Esophagus (tissue), 2 donors: Measurements from ENCODE around the gene WTAP. TPM values are rescaled to one million over a fixed set of nuclear protein-coding genes. Genes with fewer than 3 reads are reported as not detected.
"Not testable (repeated sequence)": the region's sequence is repeated elsewhere in the genome, so short reads cannot be mapped to it uniquely, and the experiment has no call there.

Source experiments
- H3K27ac ChIP-seq, 2 donors: one replicate each; pipeline ENCODE4 v1.5.1; 2013; ENCODE audit warnings: low read depth in 2 of 2, mild to moderate bottlenecking in 2 of 2, inconsistent platforms in 1 of 2, low read length in 1 of 2, moderate library complexity in 1 of 2
- H3K27me3 ChIP-seq, 2 donors: one replicate each; pipeline ENCODE4 v1.6.1; 2013; ENCODE audit warnings: low read length in 2 of 2, control low read depth in 1 of 2, mild to moderate bottlenecking in 1 of 2; ENCODE audit not compliant: insufficient read depth in 2 of 2, control insufficient read depth in 1 of 2
- H3K36me3 ChIP-seq, 2 donors: one replicate each; pipeline ENCODE4 v1.6.1; 2013; ENCODE audit warnings: low read length in 1 of 2; ENCODE audit not compliant: control insufficient read depth in 2 of 2, insufficient read depth in 2 of 2
- H3K4me1 ChIP-seq, 2 donors: one replicate each; pipeline ENCODE4 v1.6.1; 2013; ENCODE audit warnings: low read length in 1 of 2; ENCODE audit not compliant: control insufficient read depth in 2 of 2, insufficient read depth in 2 of 2
- H3K4me3 ChIP-seq, 2 donors: one replicate each; pipeline ENCODE4 v1.5.1; 2013; ENCODE audit warnings: low read length in 2 of 2, mild to moderate bottlenecking in 2 of 2, low read depth in 1 of 2, moderate library complexity in 1 of 2
- H3K9me3 ChIP-seq, 2 donors: one replicate each; pipeline ENCODE4 v1.6.1; 2013; ENCODE audit warnings: mild to moderate bottlenecking in 2 of 2, low read depth in 1 of 2, low read length in 1 of 2, moderate library complexity in 1 of 2; ENCODE audit not compliant: control insufficient read depth in 2 of 2, insufficient read depth in 1 of 2
- WGBS, 2 donors: extraction: QIAGEN DNeasy Blood & Tissue Kit; methylation state at CpG; one replicate each; pipeline ENCODE4 v1.1.7; 2013; 5-methylcytosine and 5-hydroxymethylcytosine counted together
- polyA plus RNA-seq, 2 donors: library from polyadenylated mRNA; stranded (reverse); fragments of 200-250 nt; gene quantifications; one replicate each; pipeline ENCODE4 v1.2.3, GENCODE V29; 2013
- donor health status: healthy with polysubstance abuse.
- donor health status: Bipolar disorder and iron deficiency.

WTAP gene
- polyA plus RNA-seq, 2 donors, result 55.8 to 75.6 TPM

- not testable (repeated sequence) for H3K27ac ChIP-seq, H3K4me1 ChIP-seq, H3K4me3 ChIP-seq, H3K36me3 ChIP-seq, H3K27me3 ChIP-seq, H3K9me3 ChIP-seq
- 95 to 96% methylated on average over 3 of the region's 3 CpGs for WGBS, 2 donors
Observed at GRCh38 chr6:159725208-159725607, 2.1 kb upstream of the WTAP start.

DNA sequence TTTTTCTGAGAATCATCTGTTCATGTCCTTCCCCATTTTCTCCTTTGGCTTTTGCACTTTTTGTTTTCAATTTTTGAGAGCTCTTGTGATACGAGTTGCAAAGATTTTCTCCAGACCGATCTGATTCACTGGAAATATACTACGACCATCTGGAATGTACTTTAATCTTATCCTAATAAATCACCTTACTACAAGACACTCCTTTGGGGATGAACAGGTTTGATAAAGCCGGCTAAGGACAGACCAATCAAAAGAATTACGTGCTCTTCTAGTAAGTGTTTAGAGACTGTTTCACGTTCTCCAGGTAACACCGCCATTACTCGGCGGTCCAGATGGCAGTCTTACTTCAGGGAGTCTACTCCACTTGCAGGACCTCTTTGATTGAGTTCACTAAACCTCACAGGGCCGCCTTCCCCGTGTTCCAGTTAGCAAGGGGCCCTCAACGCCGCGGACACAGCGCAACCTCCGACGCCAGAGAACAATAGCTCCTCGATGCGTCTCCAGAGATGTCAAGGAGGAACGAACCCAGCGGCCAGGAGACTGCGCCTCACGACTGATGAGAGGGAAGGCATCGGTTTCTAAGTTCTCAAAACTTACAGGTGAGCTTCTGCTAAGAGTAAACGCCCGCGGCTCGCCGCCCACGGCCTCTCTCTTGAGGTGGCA, 920 bp upstream of the WTAP start:
- Histone ChIP-seq H3K4me1 (no peaks in the 10 kb centered on the region), H3K27ac (peak overlapping the region; percentile 100), H3K36me3 (no peaks in the 10 kb centered on the region), H3K9me3 (no peaks in the 10 kb centered on the region), H3K4me3 (peak overlapping the region; percentile 85 to 99), H3K27me3 (no peaks in the 10 kb centered on the region)
- 1% methylated on average over 30 of the region's 30 CpGs for WGBS, 2 donors

- Histone ChIP-seq H3K27me3 (no peaks in the 10 kb centered on the region), H3K4me1 (no peaks in the 10 kb centered on the region), H3K36me3 (no peaks in the 10 kb centered on the region), H3K27ac (peak overlapping the region; percentile 99 to 100), H3K4me3 (peak overlapping the region; percentile 99 to 100), H3K9me3 (no peaks in the 10 kb centered on the region)
- WGBS, 2 donors, result 0% methylated on average over 34 to 44 of the region's 44 CpGs
Observed at GRCh38 chr6:159727717-159728445, 575 bp downstream of the WTAP start.

DNA sequence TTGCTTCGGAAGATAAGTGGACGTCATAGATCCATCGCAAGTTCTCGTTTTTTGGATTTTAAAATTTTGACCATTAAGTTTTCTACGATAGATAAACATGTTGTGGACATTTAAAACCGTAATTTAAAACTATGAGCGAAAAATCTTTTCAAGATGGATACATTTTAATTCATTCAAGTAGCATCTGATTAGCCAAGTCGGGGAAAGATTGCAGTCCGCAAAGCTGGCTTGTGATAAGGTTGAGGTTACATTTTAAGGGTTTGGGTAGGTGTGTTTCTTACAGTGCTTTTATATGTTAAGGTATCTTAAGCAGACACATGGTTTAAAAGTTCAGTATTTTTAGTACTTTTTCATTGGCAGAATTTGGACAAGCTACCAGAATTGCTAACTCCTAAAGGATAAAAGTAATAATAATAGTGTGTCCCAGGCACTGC, 1.2 kb downstream of the WTAP start:
- H3K4me1 ChIP-seq, result no peaks in the 10 kb centered on the region
- H3K9me3 ChIP-seq, result no peaks in the 10 kb centered on the region
- 1% methylated on average over 9 of the region's 9 CpGs for WGBS, 2 donors
- H3K27ac ChIP-seq, result no peak overlapping the region
- H3K36me3 ChIP-seq, result no peaks in the 10 kb centered on the region
- H3K27me3 ChIP-seq, result no peaks in the 10 kb centered on the region
- H3K4me3 ChIP-seq, result peak overlapping the region in 1 of 2 donors; percentile 99

DNA sequence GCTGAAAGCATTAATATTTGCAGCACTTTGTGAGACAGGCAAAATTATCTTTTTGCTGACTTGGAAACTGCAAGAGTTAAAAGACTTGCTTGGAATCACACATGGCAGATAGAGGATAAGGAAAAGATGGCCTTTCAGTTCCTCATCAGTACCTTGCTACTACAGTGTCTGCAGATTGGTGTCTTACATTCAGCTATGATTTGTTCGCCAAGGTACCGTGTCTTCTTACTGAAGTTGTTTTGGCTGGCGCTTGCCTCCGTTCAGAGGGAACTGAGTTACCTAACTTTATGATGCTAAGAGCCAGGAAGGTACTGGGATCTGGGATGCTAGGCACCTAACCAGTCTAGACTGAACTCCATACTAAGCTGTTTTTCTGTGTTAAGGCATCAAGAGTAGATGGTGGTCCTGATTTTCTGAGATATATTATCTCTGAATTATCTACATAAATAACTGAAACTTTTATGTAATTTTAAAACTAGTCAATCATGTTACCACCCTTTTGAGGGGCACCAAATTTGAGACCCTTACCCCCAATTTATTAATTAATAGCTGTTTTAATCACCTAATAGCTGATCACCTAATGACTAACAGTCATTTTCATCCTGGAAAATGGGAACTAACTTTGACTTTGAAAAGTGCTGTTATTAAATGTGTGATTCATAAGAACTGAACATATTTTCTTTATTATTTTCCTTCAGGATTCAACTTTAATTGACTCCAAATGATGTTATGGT, 2.5 kb downstream of the WTAP start:
- Histone ChIP-seq H3K4me1 (no peaks in the 10 kb centered on the region), H3K27me3 (no peaks in the 10 kb centered on the region), H3K27ac (peak overlapping the region; percentile 1 to 24), H3K4me3 (peak overlapping the region in 1 of 2 donors; percentile 44), H3K9me3 (no peaks in the 10 kb centered on the region), H3K36me3 (no peaks in the 10 kb centered on the region)
- WGBS, 2 donors, result 15 to 23% methylated on average over 4 of the region's 4 CpGs

DNA sequence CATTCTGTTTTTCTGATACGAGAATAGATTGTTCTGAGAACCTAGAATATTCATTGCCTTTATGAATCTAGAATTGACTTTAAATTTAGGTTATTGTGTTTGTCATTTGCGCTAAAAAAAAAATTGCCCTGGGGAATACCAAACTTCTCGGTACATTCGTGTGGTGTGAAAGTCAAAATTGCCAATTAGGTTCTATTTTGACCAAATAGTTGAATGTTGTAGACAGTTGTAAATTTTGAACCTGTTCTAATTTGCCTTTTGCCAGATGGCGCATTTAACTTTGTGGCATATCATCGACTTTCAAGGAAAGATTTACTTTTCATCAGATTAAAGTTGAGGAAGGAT, 3.0 kb downstream of the WTAP start:
- H3K4me3 ChIP-seq, result no peak overlapping the region
- no peaks in the 10 kb centered on the region for H3K9me3 ChIP-seq
- H3K36me3 ChIP-seq, result no peaks in the 10 kb centered on the region
- WGBS, 2 donors, result 53 to 56% methylated on average over 6 of the region's 6 CpGs
- H3K27ac ChIP-seq, result no peak overlapping the region
- no peaks in the 10 kb centered on the region for H3K27me3 ChIP-seq
- H3K4me1 ChIP-seq, result no peaks in the 10 kb centered on the region

DNA sequence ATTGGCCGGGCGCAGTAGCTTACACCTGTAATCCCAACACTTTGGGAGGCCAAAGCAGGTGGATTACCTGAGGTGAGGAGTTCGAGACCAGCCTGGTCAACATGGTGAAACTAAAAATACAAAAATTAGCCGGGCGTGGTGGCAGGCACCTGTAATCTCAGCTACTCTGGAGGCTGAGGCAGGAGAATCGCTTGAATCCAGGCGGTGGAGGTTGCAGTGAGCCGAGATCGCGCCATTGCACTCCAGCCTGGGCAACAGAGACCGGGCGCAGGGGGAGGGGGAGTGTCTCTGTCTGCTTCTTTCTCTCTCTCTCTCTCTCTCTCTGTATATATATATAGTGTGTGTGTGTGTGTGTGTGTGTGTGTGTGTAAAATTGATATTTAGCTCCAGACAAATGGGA, 5.2 kb downstream of the WTAP start:
- not testable (repeated sequence) for H3K27me3 ChIP-seq, H3K36me3 ChIP-seq, H3K27ac ChIP-seq, H3K4me1 ChIP-seq, H3K9me3 ChIP-seq, H3K4me3 ChIP-seq
- WGBS, 2 donors, result 90 to 94% methylated on average over 12 of the region's 12 CpGs

DNA sequence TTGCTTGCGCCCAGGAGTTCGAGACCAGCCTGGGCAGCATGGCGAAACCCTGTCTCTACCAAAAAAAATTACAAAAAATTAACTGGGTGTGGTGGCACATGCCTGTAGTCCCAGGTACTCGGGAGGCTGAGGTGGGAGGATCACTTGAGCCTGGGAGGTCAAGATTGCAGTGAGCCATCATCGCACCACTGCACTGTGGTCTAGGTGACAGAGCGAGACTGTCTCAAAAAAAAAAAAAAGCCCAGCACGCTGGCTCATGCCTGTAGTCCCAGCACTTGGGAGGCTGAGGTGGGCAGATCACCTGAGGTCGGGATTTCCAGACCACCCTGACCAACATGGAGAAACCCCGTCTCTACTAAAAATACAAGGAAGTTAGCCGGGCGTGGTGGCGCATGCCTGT, 6.1 kb downstream of the WTAP start:
- H3K4me1 ChIP-seq, H3K27ac ChIP-seq, H3K36me3 ChIP-seq, H3K27me3 ChIP-seq, H3K4me3 ChIP-seq, H3K9me3 ChIP-seq: not testable (repeated sequence)
- WGBS, 2 donors, result 93 to 94% methylated on average over 12 of the region's 12 CpGs

DNA sequence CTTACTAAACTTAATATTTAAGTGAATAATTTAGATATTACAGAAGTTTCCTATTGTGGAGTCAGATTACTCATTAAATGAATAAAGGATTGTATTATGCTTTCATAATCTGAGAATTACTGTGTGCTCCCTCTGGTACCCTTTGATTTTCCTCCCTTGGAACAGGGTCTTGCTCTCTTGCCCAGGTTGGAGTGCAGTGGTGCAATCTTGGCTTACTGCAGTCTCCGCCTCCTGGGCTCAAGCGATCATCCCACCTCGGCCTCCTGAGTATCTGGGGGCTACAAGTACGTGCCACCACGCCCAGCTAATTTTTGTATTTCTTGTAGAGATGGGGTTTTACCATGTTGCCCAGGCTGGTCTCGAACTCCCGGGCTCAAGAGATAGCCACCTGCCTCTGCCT, 9.6 kb downstream of the WTAP start:
- Histone ChIP-seq H3K27me3 (no peaks in the 10 kb centered on the region), H3K4me3 (no peak overlapping the region), H3K4me1 (peaks cover 0 to 2% of the 10 kb centered on the region in 2 donors), H3K27ac (no peak overlapping the region), H3K9me3 (no peaks in the 10 kb centered on the region), H3K36me3 (peaks cover 0 to 3% of the 10 kb centered on the region in 2 donors)
- WGBS, 2 donors, result 92 to 93% methylated on average over 7 of the region's 7 CpGs
